GM23338 (cell line): ENCODE measurements around the gene GAPDH. TPM values are rescaled to one million over a fixed set of nuclear protein-coding genes. Genes with fewer than 3 reads are reported as not detected.

Source experiments
- ATAC-seq: fragments of 200-7000 bp; cut with Tn5 transposase; 3 replicates; pipeline ENCODE4 v1.9.1; 2020
- DNase-seq: peaks from one replicate; pipeline ENCODE4 v3.0.0-alpha.2; 2015; ENCODE audit warnings: low spot score
- H2AFZ ChIP-seq: fragments of 200-600 bp; sonication (generic); 2 replicates; pipeline ENCODE4 v1.8.0; 2016; ENCODE audit warnings: antibody characterized with exemption, mild to moderate bottlenecking, moderate library complexity
- H3F3A ChIP-seq: fragments of 200-600 bp; sonication (generic); replicated peaks from 2 replicates; pipeline ENCODE4 v1.8.0; 2017; ENCODE audit warnings: antibody characterized with exemption, mixed run types, low read depth
- H3K27ac ChIP-seq: fragments of 200-600 bp; sonication (generic); 2 replicates; pipeline ENCODE4 v1.6.1; 2016; ENCODE audit warnings: low read depth
- H3K27me3 ChIP-seq: fragments of 200-600 bp; sonication (generic); 2 replicates; pipeline ENCODE4 v1.8.0; 2016; ENCODE audit warnings: mild to moderate bottlenecking, mixed run types, moderate library complexity; ENCODE audit not compliant: insufficient read depth
- H3K36me3 ChIP-seq: fragments of 200-600 bp; sonication (generic); 2 replicates; pipeline ENCODE4 v1.8.0; 2016; ENCODE audit warnings: mild to moderate bottlenecking; ENCODE audit not compliant: insufficient read depth
- H3K4me1 ChIP-seq: fragments of 200-600 bp; sonication (generic); 2 replicates; pipeline ENCODE4 v1.8.0; 2016; ENCODE audit warnings: mild to moderate bottlenecking, moderate library complexity; ENCODE audit not compliant: insufficient read depth
- H3K4me2 ChIP-seq: fragments of 200-600 bp; sonication (generic); 2 replicates; pipeline ENCODE4 v1.7.1; 2017; ENCODE audit warnings: mixed run types
- H3K4me3 ChIP-seq: fragments of 200-600 bp; sonication (generic); 2 replicates; pipeline ENCODE4 v1.6.1; 2016; ENCODE audit warnings: mixed run types
- H3K79me2 ChIP-seq: fragments of 200-600 bp; sonication (generic); replicated peaks from 2 replicates; pipeline ENCODE4 v1.8.0; 2017; ENCODE audit warnings: mild to moderate bottlenecking; ENCODE audit not compliant: insufficient read depth
- H3K9me2 ChIP-seq: fragments of 200-600 bp; sonication (generic); 2 replicates; pipeline ENCODE4 v1.8.0; 2017; ENCODE audit not compliant: insufficient read depth
- H4K20me1 ChIP-seq: fragments of 200-600 bp; sonication (generic); replicated peaks from 2 replicates; pipeline ENCODE4 v1.8.0; 2017; ENCODE audit warnings: mild to moderate bottlenecking; ENCODE audit not compliant: insufficient read depth
- H3K27ac Mint-ChIP-seq: 2 replicates; pipeline ENCODE4 v1.8.0; 2020; ENCODE audit warnings: inconsistent platforms, mild to moderate bottlenecking, moderate library complexity, mixed read lengths
- H3K27me3 Mint-ChIP-seq: 3 replicates; pipeline ENCODE4 v1.8.0; 2022; ENCODE audit warnings: low read depth, mild to moderate bottlenecking, moderate library complexity, mixed read lengths, inconsistent platforms; ENCODE audit not compliant: insufficient read depth, poor library complexity
- H3K36me3 Mint-ChIP-seq: 3 replicates; pipeline ENCODE4 v1.8.0; 2021; ENCODE audit warnings: low read depth, mild to moderate bottlenecking, inconsistent platforms, moderate library complexity, mixed read lengths
- H3K4me1 Mint-ChIP-seq: 3 replicates; pipeline ENCODE4 v1.8.0; 2020; ENCODE audit warnings: mild to moderate bottlenecking, inconsistent platforms, mixed read lengths
- H3K4me3 Mint-ChIP-seq: 3 replicates; pipeline ENCODE4 v1.8.0; 2021; ENCODE audit warnings: moderate library complexity, mild to moderate bottlenecking, inconsistent platforms, mixed read lengths
- H3K9me3 Mint-ChIP-seq: 3 replicates; pipeline ENCODE4 v1.8.0; 2020; ENCODE audit warnings: moderate library complexity, mild to moderate bottlenecking, inconsistent platforms, mixed read lengths
- JUNB ChIP-seq: IDR thresholded peaks from one replicate; pipeline ENCODE4 v1.6.1; 2016; ENCODE audit warnings: antibody characterized with exemption; ENCODE audit not compliant: unreplicated experiment
- STAT1 ChIP-seq: IDR thresholded peaks from one replicate; pipeline ENCODE4 v1.6.1; 2016; ENCODE audit warnings: antibody characterized with exemption; ENCODE audit not compliant: unreplicated experiment
- polyA plus RNA-seq: library from polyadenylated mRNA; unstranded; fragments of >200 nt; fragmentation: Nextera tagmentation; extraction: Ambion mirVana; gene quantifications from 2 replicates; pipeline ENCODE4 v1.2.1, GENCODE V29; 2016
- total RNA-seq: library from RNA; depleted of rRNA; stranded (reverse); fragments of >200 nt; shearing (Covaris generic); gene quantifications from 2 replicates; pipeline ENCODE4 v1.2.3, GENCODE V29; 2014
- TF ChIP-seq, protein P1 (sequence below): IDR thresholded peaks from 2 replicates; pipeline ENCODE4 v1.6.1; 2016; ENCODE audit warnings: antibody characterized with exemption
- TF ChIP-seq, protein P2 (sequence below), 2 experiments: fragments of 200-600 bp in 1 of 2; sonication (generic) in 1 of 2; conservative IDR thresholded peaks; 2 replicates each; pipeline versions ENCODE4 v1.5.1 to v1.6.1; 2016 to 2017; ENCODE audit warnings: antibody characterized with exemption in 2 of 2, low read depth in 2 of 2, mild to moderate bottlenecking in 2 of 2, moderate library complexity in 1 of 2

The GAPDH gene
- total and polyA plus RNA-seq, 2 experiments from 2014 or later: 5,853 to 6,219 TPM

DNA sequence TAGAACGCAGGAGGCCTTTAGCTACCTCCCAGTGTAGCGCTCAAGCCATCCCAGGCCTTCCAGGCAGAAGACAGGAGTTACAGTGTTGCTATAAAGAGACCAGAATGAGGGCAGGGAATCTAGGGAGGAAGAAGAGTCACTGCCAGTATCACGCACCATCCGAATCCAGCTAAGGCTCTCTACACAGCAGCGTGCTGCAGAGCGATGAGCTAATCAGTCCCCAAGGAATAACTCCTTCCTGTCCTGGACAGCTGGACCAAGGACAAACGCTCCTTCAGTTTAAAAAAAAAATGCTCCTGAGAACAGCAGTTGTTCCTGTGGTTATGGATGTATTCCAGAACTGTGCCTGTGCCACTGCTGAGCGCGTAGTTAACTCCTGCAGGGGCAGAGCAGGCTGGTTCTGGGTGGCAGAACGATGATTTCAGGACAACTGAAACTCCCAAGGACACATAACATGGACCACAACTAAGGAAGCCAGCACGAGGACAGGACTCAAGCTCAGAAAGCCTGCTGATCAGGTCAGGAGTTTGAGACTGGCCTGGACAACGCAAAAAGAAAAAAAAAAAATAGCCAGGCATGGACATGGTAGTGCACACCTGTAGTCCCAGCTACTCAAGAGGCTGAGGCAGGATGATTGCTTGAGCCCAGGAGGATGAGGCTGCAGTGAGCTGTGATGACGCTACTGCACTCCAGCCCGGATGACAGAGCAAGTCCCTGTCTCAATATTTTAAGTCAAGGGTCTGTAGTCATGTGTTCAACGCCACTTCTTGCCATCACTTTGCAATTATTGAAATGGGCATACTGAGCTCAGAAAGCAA, 18.9 kb downstream of the GAPDH start:
- Histone ChIP-seq H3K36me3 (peaks cover 13% of the 10 kb centered on the region), H3F3A (peaks cover 18% of the 10 kb centered on the region), H3K4me3 (0 out of 2 replicates have a peak overlapping the region, but pooled peaks have one; percentile 93), H3K9me2 (no peaks in the 10 kb centered on the region), H4K20me1 (peaks cover 24% of the 10 kb centered on the region), H3K27ac (no peak overlapping the region), H3K79me2 (peaks cover 35% of the 10 kb centered on the region), H3K27me3 (no peaks in the 10 kb centered on the region), H2AFZ (no peak overlapping the region), H3K4me1 (peaks cover 12% of the 10 kb centered on the region), H3K4me2 (peak overlapping the region; percentile 46; the same call in 1 of the 2 replicates)
- Mint-ChIP-seq H3K27ac (peak overlapping the region; percentile 77; the same call in 1 of the 2 replicates), H3K4me3 (peak overlapping the region; percentile 34; the same call in 2 of the 3 replicates), H3K27me3 (peaks cover 22% of the 10 kb centered on the region), H3K36me3 (peaks cover 36% of the 10 kb centered on the region), H3K4me1 (peaks cover 35% of the 10 kb centered on the region), H3K9me3 (no peaks in the 10 kb centered on the region)
- ATAC-seq (no peak), DNase-seq (no peak)
- TF ChIP-seq, protein P1, sequence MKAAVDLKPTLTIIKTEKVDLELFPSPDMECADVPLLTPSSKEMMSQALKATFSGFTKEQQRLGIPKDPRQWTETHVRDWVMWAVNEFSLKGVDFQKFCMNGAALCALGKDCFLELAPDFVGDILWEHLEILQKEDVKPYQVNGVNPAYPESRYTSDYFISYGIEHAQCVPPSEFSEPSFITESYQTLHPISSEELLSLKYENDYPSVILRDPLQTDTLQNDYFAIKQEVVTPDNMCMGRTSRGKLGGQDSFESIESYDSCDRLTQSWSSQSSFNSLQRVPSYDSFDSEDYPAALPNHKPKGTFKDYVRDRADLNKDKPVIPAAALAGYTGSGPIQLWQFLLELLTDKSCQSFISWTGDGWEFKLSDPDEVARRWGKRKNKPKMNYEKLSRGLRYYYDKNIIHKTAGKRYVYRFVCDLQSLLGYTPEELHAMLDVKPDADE: no peak

DNA sequence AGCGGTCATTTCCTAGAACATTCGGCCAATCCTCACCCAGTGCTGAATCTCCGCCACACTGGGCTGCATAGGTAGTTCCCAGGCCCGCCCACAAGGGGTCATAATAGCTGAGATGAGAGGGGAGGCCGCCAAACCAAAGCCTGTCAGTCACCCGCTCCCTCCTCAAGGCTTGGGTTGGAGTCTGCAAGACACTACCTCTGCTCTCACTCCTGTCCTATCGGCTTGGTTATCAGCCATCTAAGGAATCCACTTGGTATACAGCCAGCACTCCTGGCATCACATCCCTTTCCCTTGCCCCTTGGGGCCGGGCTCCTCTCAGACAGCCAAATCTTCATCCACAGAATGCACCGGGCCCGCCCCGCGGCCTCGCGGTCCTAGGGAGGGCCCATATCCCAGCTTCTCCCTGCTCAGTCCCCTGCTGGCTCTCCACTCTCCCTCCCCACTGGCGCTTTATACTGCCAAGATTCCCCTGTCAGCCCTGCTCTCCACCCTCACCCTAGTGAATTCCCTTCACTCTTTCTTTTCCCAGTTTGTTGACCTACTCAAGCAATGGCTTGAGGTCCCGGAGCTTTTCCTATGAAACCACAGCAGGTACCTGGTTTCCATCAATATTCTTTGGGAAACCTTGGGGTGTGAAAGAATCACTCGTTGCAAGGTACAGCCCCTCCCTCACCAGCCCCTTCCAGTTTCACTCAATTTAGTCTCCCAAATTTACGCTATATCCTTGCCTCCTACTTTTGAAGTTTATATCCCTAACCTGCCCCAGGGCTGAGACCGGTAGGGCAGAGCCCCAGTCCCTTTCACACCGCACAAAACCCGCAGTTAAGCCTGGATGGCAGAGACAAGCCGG, 20.1 kb downstream of the GAPDH start:
- Histone ChIP-seq H3K79me2 (peaks cover 35% of the 10 kb centered on the region), H3K27ac (no peak overlapping the region), H3K9me2 (no peaks in the 10 kb centered on the region), H3K27me3 (no peaks in the 10 kb centered on the region), H3K4me2 (peak overlapping the region; percentile 99), H4K20me1 (peaks cover 24% of the 10 kb centered on the region), H3K4me1 (peaks cover 12% of the 10 kb centered on the region), H2AFZ (no peak overlapping the region; the same call in 1 of the 2 replicates), H3F3A (peaks cover 29% of the 10 kb centered on the region), H3K4me3 (peak overlapping the region; percentile 93), H3K36me3 (peaks cover 21% of the 10 kb centered on the region)
- Mint-ChIP-seq H3K27ac (peak overlapping the region; percentile 66; the same call in 1 of the 2 replicates), H3K27me3 (peaks cover 16% of the 10 kb centered on the region), H3K36me3 (peaks cover 39% of the 10 kb centered on the region), H3K4me3 (peak overlapping the region; percentile 91), H3K9me3 (no peaks in the 10 kb centered on the region), H3K4me1 (peaks cover 30% of the 10 kb centered on the region)
- ATAC-seq: peak; percentile 72
- DNase-seq: peak; percentile 97
- TF ChIP-seq STAT1: no peak
- TF ChIP-seq JUNB: no peak
- TF ChIP-seq, protein P2, sequence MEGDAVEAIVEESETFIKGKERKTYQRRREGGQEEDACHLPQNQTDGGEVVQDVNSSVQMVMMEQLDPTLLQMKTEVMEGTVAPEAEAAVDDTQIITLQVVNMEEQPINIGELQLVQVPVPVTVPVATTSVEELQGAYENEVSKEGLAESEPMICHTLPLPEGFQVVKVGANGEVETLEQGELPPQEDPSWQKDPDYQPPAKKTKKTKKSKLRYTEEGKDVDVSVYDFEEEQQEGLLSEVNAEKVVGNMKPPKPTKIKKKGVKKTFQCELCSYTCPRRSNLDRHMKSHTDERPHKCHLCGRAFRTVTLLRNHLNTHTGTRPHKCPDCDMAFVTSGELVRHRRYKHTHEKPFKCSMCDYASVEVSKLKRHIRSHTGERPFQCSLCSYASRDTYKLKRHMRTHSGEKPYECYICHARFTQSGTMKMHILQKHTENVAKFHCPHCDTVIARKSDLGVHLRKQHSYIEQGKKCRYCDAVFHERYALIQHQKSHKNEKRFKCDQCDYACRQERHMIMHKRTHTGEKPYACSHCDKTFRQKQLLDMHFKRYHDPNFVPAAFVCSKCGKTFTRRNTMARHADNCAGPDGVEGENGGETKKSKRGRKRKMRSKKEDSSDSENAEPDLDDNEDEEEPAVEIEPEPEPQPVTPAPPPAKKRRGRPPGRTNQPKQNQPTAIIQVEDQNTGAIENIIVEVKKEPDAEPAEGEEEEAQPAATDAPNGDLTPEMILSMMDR (conservative IDR thresholded peaks at IDR 0.05; ENCODE audit: low read depth in 2 of 2): peak; percentile 69 to 75
